HG03558 (cell line): ENCODE measurements around the gene MRPS22.
"Not testable (repeated sequence)": the region's sequence is repeated elsewhere in the genome, so short reads cannot be mapped to it uniquely, and the experiment has no call there.

Experiments used
- ATAC-seq: cut with Tn5 transposase; IDR thresholded peaks from one replicate; pipeline ENCODE4 v1.9.1; 2021; ENCODE audit warnings: moderate number of reproducible peaks; ENCODE audit not compliant: unreplicated experiment; ENCODE audit errors: extremely low read depth

MRPS22 gene

DNA sequence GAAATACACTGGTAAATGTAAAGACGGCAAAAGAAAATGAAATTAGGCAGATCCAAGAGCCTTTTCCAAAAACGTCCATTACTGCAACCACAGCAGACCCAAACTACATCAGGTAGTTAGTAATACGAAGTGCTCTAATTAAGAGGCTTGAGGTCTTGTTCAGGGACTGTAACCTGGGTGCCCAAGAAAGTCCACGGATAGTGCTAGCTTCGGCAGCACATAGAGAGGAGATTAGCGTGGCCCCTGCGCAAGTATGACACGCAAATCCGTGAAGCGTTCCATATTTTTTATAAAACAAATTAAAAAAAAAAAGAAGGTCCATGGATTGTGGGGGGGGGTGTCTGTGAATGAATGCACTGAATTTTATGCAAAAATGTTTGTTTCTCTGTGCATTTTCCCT lies 44.3 kb downstream of the MRPS22 start:
- ATAC-seq: no peak

DNA sequence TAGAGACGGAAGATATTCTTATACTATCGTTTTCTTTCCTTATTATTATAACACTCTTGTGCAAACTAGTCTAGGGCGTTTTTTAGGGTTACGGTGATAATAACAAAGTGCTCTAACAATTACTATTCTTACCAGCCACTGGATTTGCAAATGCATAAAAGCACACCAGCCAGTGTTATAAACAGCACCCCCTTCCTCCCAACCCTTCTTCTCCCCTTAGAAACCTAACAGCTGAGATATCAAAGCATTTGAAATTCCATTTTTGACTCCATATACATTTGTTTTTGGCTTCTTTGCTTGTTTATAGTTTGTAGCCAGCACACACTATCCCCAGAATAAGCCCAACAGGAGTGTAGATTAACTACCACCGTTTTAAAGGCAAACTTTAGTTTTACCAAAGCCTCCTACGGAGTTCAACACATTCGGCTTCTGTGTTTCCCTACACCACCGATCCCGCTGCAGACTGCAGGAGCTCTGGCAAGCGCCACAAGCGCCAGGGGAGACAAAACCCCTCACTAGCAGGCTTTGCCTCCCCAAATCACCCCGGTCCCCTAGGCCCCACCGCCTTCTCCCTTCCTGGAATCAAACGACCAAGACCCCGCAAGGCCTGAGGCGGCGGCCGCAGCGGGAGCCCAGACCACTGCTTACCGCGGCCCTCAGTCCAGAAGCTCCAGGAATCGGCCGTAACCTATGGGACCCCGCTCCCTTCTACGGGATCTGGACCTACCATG lies 45.2 kb downstream of the MRPS22 start:
- ATAC-seq: no peak

DNA sequence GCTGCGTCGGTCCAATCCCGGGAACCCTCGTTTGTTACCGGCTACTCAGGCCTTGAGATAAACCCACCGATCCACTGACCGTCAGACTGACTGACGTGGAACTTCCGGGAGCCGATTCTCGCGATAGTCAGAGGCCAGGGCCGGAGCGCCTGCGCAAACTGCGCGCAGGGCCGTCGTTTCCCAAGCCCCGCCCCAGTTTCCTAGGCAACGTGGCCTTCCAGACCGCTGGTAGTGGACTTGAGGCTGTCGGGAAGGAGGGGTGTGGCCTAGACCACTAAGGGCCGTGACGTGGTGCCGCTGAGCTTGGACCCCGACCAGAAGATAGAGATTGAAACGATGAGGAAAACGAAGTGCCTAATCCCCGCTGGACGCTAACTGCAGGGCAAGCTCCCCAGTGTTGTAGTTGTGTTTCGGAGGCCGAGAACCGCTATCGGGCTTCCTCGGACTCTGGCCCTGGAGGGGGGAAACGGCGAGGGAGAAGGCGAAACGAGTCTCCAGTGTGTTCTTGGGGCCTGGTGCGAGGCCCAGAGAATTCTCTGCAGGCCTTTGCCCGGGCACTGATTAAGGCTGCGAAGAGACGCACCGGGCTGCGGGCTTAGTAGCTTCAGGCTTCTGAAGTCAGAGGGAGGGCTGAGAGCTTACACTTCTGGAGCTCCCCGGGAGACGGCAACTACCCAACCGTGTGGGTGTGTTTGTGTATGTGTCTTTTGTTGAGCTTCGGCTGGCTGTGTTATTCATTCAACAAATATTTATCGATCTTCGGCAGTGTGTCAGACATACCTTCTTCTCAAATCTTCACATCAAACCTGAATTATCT lies 45.9 kb downstream of the MRPS22 start, which contains the start of gene COPB2:
Gene COPB2, minus strand, starts transcription at position 96 of the 817 bp plus-strand sequence. CDS start 97 bp downstream, outside the sequence.
- peak; percentile 95 for ATAC-seq

DNA sequence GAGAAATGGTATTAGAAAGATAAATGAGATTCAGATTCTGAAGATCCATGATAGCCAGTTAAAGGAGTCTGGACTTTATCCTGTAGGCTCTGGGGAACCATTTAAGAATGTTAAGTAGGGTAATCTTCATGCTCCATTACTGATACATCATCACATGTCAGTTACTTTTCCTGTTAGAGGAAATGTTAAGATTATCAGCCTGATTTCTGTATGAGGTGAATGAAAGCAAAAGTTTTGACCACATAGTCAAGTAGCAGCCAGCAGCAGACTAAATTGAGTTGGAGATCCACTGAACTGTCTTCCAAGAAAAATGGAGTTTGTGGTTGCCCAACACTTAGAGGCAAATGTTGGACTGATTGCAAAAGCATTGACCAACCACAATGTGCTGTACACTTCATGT lies 50.3 kb downstream of the MRPS22 start:
- no peak for ATAC-seq

DNA sequence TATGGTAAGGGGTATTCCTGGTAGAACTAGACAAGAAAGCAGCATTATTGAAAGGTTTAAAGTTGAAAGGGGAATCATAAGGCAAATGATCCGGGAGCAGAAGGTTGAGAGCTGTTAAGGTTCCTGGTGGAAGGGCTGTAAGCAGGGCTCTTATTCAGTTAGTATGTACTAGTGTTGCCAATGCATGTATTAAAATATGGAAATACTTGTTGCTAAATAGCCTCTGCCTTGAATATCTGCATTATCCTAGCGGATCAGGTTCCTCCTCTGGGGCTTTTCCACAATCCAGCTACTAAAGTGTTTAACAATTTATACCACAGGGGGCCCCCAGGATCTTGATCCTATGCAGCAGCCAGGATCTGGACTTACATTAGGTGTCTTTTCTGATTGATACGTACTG lies 52.9 kb downstream of the MRPS22 start:
- no peak for ATAC-seq

DNA sequence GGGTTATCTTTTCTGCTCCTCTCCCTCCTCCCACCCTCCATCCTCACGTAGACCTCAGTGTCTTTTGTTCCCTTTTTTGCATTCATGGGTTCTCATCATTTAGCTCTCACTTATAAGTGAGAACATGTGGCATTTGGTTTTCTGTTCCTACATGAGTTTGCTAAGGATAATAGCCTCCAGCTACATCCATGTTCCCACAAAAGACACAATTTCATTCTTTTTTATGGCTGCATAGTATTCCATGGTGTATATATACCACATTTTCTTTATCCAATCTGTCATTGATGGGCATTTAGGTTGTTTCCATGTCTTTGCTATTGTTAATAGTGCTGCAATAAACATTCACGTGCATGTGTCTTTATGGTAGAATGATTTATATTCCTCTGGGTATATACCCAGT lies 57.3 kb downstream of the MRPS22 start:
- ATAC-seq: not testable (repeated sequence)
